GM12878 (cell line): ENCODE results near the gene TAF11.

Experiments
- BHLHE40 ChIP-seq, 2 experiments: fragments of 450-650 bp in 1 of 2; IDR thresholded peaks; 2 replicates each; pipeline ENCODE4 v1.6.1; 2011 to 2017; ENCODE audit warnings: low read depth in 2 of 2, borderline replicate concordance in 1 of 2, improper control_type of control experiment in 1 of 2, low read length in 1 of 2, mild to moderate bottlenecking in 1 of 2
- BMI1 ChIP-seq: fragments of 450-650 bp; IDR thresholded peaks from 2 replicates; pipeline ENCODE4 v1.6.1; 2016; ENCODE audit warnings: mild to moderate bottlenecking, moderate library complexity, borderline replicate concordance
- BRCA1 ChIP-seq: IDR thresholded peaks from 2 replicates; pipeline ENCODE4 v1.6.1; 2011; ENCODE audit warnings: low read depth, low read length, improper control_type of control experiment
- CHD2 ChIP-seq: IDR thresholded peaks from 2 replicates; pipeline ENCODE4 v1.6.1; 2011; ENCODE audit warnings: low read depth, low read length, improper control_type of control experiment, borderline replicate concordance
- GABPA ChIP-seq: IDR thresholded peaks from 2 replicates; pipeline ENCODE4 v1.6.1; 2014; ENCODE audit warnings: antibody characterized with exemption, low read depth, mild to moderate bottlenecking, inconsistent platforms
- HDAC2 ChIP-seq: fragments of 200-600 bp; sonication (generic); IDR thresholded peaks from 2 replicates; pipeline ENCODE4 v1.6.1; 2017
- PKNOX1 ChIP-seq: fragments of 450-650 bp; IDR thresholded peaks from 2 replicates; pipeline ENCODE4 v1.6.1; 2016; ENCODE audit warnings: mild to moderate bottlenecking
- POLR2A ChIP-seq: IDR thresholded peaks from 2 replicates; pipeline ENCODE4 v1.6.1; 2011; ENCODE audit warnings: low read depth, mild to moderate bottlenecking, low read length
- POLR2AphosphoS5 ChIP-seq: IDR thresholded peaks from 2 replicates; pipeline ENCODE4 v1.6.1; 2011; ENCODE audit warnings: mild to moderate bottlenecking, low read length, inconsistent platforms
- SUZ12 ChIP-seq: fragments of 200-600 bp; sonication (generic); IDR thresholded peaks from one replicate; pipeline ENCODE4 v1.6.1; 2018; ENCODE audit warnings: antibody characterized with exemption, mild to moderate bottlenecking; ENCODE audit not compliant: unreplicated experiment
- TCF7 ChIP-seq: IDR thresholded peaks from 2 replicates; pipeline ENCODE4 v1.6.1; 2014; ENCODE audit warnings: antibody characterized with exemption, borderline replicate concordance
- ZBTB33 ChIP-seq: fragments of 450-650 bp; IDR thresholded peaks from 2 replicates; pipeline ENCODE4 v1.6.1; 2017; ENCODE audit warnings: mild to moderate bottlenecking
- ZNF217 ChIP-seq: fragments of 450-650 bp; IDR thresholded peaks from 2 replicates; pipeline ENCODE4 v1.6.1; 2017; ENCODE audit warnings: antibody characterized with exemption, mild to moderate bottlenecking

GRCh38 chr6:34897716-34898115, 9.9 kb upstream of the TAF11 start:
- TF ChIP-seq ZBTB33 (no peak), PKNOX1 (no peak), ZNF217 (no peak), TCF7 (no peak), BHLHE40 (IDR thresholded peaks at IDR 0.05; ENCODE audit: borderline replicate concordance in 1 of 2, low read depth in 2 of 2, low read length in 1 of 2) (no peak), POLR2AphosphoS5 (no peak), POLR2A (no peak), BMI1 (no peak), SUZ12 (no peak), GABPA (no peak), HDAC2 (no peak), CHD2 (no peak), BRCA1 (no peak)
